HG02759 (cell line): ENCODE measurements around the gene LYST.
A peak's percentile ranks its signal among the peaks of the same experiment; 100 is the strongest.
"Not testable (repeated sequence)": the region's sequence is repeated elsewhere in the genome, so short reads cannot be mapped to it uniquely, and the experiment has no call there.

ENCODE experiments used
- ATAC-seq: cut with Tn5 transposase; IDR thresholded peaks from one replicate; pipeline ENCODE4 v1.9.1; 2021; ENCODE audit warnings: mild to moderate bottlenecking, moderate library complexity; ENCODE audit not compliant: unreplicated experiment

The LYST gene

GRCh38 chr1:235859789-235860188 is 6.9 kb downstream of the LYST start:
- no peak for ATAC-seq

- no peak for ATAC-seq
Observed at GRCh38 chr1:235858766-235859165, 7.9 kb downstream of the LYST start.

- no peak for ATAC-seq
Observed at GRCh38 chr1:235857756-235858155, 8.9 kb downstream of the LYST start.

- ATAC-seq = no peak
Observed at GRCh38 chr1:235855811-235856429, 10.8 kb downstream of the LYST start.

- no peak for ATAC-seq
Observed at GRCh38 chr1:235854347-235854746, 12.4 kb downstream of the LYST start.

- ATAC-seq = no peak
Observed at GRCh38 chr1:235853653-235854052, 13.1 kb downstream of the LYST start.

- ATAC-seq = no peak
Observed at GRCh38 chr1:235852887-235853286, 13.8 kb downstream of the LYST start.

GRCh38 chr1:235851939-235852338 is 14.8 kb downstream of the LYST start:
- no peak for ATAC-seq

GRCh38 chr1:235848251-235848650 is 18.5 kb downstream of the LYST start:
- not testable (repeated sequence) for ATAC-seq

- ATAC-seq = not testable (repeated sequence)
Observed at GRCh38 chr1:235845656-235846107, 21.0 kb downstream of the LYST start.

- no peak for ATAC-seq
Observed at GRCh38 chr1:235844776-235845175, 21.9 kb downstream of the LYST start.

GRCh38 chr1:235843461-235843961 is 23.2 kb downstream of the LYST start:
- no peak for ATAC-seq

- ATAC-seq = peak; percentile 82
Observed at GRCh38 chr1:235841938-235842545, 24.7 kb downstream of the LYST start.

- no peak for ATAC-seq
Observed at GRCh38 chr1:235838021-235838420, 28.7 kb downstream of the LYST start.

- no peak for ATAC-seq
Observed at GRCh38 chr1:235835226-235835625, 31.5 kb downstream of the LYST start.

- no peak for ATAC-seq
Observed at GRCh38 chr1:235834620-235835019, 32.1 kb downstream of the LYST start.

- ATAC-seq = no peak
Observed at GRCh38 chr1:235832011-235832410, 34.7 kb downstream of the LYST start.

- ATAC-seq = peak; percentile 100
Observed at GRCh38 chr1:235831148-235831547, 35.6 kb downstream of the LYST start.

GRCh38 chr1:235826102-235826854 is 40.4 kb downstream of the LYST start:
- ATAC-seq = no peak

- no peak for ATAC-seq
Observed at GRCh38 chr1:235825229-235825628, 41.5 kb downstream of the LYST start.

- no peak for ATAC-seq
Observed at GRCh38 chr1:235823684-235824083, 43.0 kb downstream of the LYST start.

GRCh38 chr1:235822685-235823084 is 44.0 kb downstream of the LYST start:
- ATAC-seq = no peak
